ENCODE data around the gene ESYT1. TPM values are rescaled to one million over a fixed set of nuclear protein-coding genes. Genes with fewer than 3 reads are reported as not detected.

The ESYT1 gene, protein sequence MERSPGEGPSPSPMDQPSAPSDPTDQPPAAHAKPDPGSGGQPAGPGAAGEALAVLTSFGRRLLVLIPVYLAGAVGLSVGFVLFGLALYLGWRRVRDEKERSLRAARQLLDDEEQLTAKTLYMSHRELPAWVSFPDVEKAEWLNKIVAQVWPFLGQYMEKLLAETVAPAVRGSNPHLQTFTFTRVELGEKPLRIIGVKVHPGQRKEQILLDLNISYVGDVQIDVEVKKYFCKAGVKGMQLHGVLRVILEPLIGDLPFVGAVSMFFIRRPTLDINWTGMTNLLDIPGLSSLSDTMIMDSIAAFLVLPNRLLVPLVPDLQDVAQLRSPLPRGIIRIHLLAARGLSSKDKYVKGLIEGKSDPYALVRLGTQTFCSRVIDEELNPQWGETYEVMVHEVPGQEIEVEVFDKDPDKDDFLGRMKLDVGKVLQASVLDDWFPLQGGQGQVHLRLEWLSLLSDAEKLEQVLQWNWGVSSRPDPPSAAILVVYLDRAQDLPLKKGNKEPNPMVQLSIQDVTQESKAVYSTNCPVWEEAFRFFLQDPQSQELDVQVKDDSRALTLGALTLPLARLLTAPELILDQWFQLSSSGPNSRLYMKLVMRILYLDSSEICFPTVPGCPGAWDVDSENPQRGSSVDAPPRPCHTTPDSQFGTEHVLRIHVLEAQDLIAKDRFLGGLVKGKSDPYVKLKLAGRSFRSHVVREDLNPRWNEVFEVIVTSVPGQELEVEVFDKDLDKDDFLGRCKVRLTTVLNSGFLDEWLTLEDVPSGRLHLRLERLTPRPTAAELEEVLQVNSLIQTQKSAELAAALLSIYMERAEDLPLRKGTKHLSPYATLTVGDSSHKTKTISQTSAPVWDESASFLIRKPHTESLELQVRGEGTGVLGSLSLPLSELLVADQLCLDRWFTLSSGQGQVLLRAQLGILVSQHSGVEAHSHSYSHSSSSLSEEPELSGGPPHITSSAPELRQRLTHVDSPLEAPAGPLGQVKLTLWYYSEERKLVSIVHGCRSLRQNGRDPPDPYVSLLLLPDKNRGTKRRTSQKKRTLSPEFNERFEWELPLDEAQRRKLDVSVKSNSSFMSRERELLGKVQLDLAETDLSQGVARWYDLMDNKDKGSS
- polyA plus RNA-seq (ENCODE audit: insufficient read length in 3 of 3), result 10 to 100 TPM; 79.5 to 86.3 (median 81.9) TPM
- long read RNA-seq, donor 1, full-length matches to known transcripts, result 13 of 13 reads
- long read RNA-seq, donor 1, partial matches to known transcripts, result 0 of 13 reads
- long read RNA-seq, donor 1, other reads (novel, unspliced or antisense), result 0 of 13 reads
- long read RNA-seq, donor 2, full-length matches to known transcripts, result 18 of 49 reads
- long read RNA-seq, donor 2, partial matches to known transcripts, result 31 of 49 reads
- long read RNA-seq, donor 2, other reads (novel, unspliced or antisense), result 0 of 49 reads
- long read RNA-seq, donor 3, full-length matches to known transcripts, result 15 of 15 reads
- long read RNA-seq, donor 3, partial matches to known transcripts, result 0 of 15 reads
- long read RNA-seq, donor 3, other reads (novel, unspliced or antisense), result 0 of 15 reads
- long read RNA-seq, donor 4, full-length matches to known transcripts, result 19 of 47 reads
- long read RNA-seq, donor 4, partial matches to known transcripts, result 28 of 47 reads
- long read RNA-seq, donor 4, other reads (novel, unspliced or antisense), result 0 of 47 reads
- long read RNA-seq, donor 5, full-length matches to known transcripts, result 6 of 6 reads
- long read RNA-seq, donor 5, partial matches to known transcripts, result 0 of 6 reads
- long read RNA-seq, donor 5, other reads (novel, unspliced or antisense), result 0 of 6 reads
- long read RNA-seq, donor 6, full-length matches to known transcripts, result 11 of 11 reads
- long read RNA-seq, donor 6, partial matches to known transcripts, result 0 of 11 reads
- long read RNA-seq, donor 6, other reads (novel, unspliced or antisense), result 0 of 11 reads
- long read RNA-seq, donor 7, full-length matches to known transcripts, result 9 of 120 reads
- long read RNA-seq, donor 7, partial matches to known transcripts, result 111 of 120 reads
- long read RNA-seq, donor 7, other reads (novel, unspliced or antisense), result 0 of 120 reads
- long read RNA-seq, donor 8, full-length matches to known transcripts, result 9 of 9 reads
- long read RNA-seq, donor 8, partial matches to known transcripts, result 0 of 9 reads
- long read RNA-seq, donor 8, other reads (novel, unspliced or antisense), result 0 of 9 reads
- long read RNA-seq, donor 9, full-length matches to known transcripts, result 9 of 9 reads
- long read RNA-seq, donor 9, partial matches to known transcripts, result 0 of 9 reads
- long read RNA-seq, donor 9, other reads (novel, unspliced or antisense), result 0 of 9 reads
- long read RNA-seq, donor 10, full-length matches to known transcripts, result 20 of 20 reads
- long read RNA-seq, donor 10, partial matches to known transcripts, result 0 of 20 reads
- long read RNA-seq, donor 10, other reads (novel, unspliced or antisense), result 0 of 20 reads
- long read RNA-seq, donor 11, full-length matches to known transcripts, result 10 of 31 reads
- long read RNA-seq, donor 11, partial matches to known transcripts, result 21 of 31 reads
- long read RNA-seq, donor 11, other reads (novel, unspliced or antisense), result 0 of 31 reads
- long read RNA-seq, donor 12, full-length matches to known transcripts, result 21 of 50 reads
- long read RNA-seq, donor 12, partial matches to known transcripts, result 29 of 50 reads
- long read RNA-seq, donor 12, other reads (novel, unspliced or antisense), result 0 of 50 reads
- long read RNA-seq, donor 13, result 0 reads
- long read RNA-seq, donor 14, result 0 reads
- long read RNA-seq, donor 15, full-length matches to known transcripts, result 29 of 34 reads
- long read RNA-seq, donor 15, partial matches to known transcripts, result 5 of 34 reads
- long read RNA-seq, donor 15, other reads (novel, unspliced or antisense), result 0 of 34 reads
- long read RNA-seq, donor 16, full-length matches to known transcripts, result 15 of 53 reads
- long read RNA-seq, donor 16, partial matches to known transcripts, result 38 of 53 reads
- long read RNA-seq, donor 16, other reads (novel, unspliced or antisense), result 0 of 53 reads

GRCh38 chr12:56127888-56128669, at the start of gene ESYT1:
Gene ESYT1, plus strand, starts transcription at chr12:56128267. Its CDS starts 53 bp downstream, at chr12:56128320.
- peak; percentile 100 for DNase-seq

- no peak for DNase-seq
These were observed 49.6 kb upstream of the ESYT1 start for GRCh38 chr12:56078427-56078826.

GRCh38 chr12:56078931-56079722, 48.9 kb upstream of the ESYT1 start:
- peak; percentile 80 for DNase-seq

DNA sequence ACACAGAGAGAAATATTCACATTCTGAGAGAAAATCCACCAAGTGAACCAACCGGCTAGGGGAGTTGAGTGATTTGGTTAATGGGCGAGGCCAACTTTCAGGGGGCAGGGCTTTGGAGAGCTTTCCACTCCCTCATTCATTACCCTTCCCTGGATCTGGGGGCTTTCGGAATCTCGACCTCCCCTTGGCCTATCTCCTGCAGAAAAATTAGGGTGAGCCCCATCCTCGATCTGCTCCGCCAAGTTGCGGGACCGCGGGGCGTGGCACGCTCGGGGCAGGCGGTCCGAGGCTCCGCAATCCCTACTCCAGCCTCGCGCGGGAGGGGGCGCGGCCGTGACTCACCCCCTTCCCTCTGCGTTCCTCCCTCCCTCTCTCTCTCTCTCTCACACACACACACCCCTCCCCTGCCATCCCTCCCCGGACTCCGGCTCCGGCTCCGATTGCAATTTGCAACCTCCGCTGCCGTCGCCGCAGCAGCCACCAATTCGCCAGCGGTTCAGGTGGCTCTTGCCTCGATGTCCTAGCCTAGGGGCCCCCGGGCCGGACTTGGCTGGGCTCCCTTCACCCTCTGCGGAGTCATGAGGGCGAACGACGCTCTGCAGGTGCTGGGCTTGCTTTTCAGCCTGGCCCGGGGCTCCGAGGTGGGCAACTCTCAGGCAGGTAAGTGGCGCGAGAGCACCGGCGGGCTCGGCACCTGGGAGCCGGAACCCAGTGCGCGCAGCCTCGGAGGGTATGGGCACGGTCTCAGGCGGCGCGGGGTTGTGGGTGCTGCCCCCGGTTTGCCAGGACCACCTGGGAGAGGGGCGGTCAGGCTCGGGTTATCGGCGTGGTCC, 48.1 kb upstream of the ESYT1 start, which contains the start of gene ERBB3:
TSS of gene ERBB3 (plus strand) at position 443 of the 833 bp plus-strand sequence. CDS start at position 579, 136 bp downstream.
- DNase-seq, result peak; percentile 82

- no peak for DNase-seq
These were observed 47.4 kb upstream of the ESYT1 start for GRCh38 chr12:56080556-56081138.

GRCh38 chr12:56081393-56082347, 46.4 kb upstream of the ESYT1 start:
- DNase-seq, result no peak

DNA sequence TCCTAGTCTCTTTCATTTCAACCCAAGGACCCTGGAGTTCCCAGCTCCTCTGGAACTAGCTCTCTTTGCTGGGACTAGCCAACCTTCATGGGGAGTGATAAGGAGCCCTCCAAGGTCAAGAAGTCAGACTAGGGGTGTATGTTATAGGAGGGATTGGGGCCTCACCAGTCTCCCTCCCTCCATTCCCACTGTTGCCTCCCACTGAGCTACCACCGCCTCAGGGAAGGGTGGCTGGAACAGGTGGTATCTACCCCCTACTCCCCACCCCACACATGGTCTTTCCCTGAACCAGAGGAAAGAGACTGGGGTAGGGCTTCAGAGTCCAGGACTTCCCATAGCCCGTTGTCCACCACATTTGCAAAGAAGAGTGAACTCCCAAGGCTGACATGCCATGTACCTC, 45.7 kb upstream of the ESYT1 start:
- no peak for DNase-seq

DNA sequence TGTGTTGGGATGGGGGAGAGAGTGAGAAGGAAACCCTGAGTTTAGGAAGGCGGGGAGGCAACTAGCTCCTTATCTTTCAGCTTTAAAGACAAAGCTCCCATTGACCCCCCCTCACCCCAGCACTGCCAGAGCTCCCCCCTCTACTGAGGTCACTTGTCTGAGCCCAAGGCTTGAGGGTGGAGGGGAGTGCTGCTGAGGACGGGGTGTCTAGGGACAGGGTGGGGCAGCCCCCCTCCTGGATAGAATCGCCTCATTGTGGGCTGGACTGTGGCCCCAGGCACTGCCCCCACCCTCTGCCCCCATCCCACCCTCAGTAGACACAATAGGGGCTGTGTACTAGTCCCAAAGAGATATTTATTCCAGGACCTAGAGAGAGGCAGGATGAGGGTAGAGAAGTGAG, 45.1 kb upstream of the ESYT1 start:
- no peak for DNase-seq

DNA sequence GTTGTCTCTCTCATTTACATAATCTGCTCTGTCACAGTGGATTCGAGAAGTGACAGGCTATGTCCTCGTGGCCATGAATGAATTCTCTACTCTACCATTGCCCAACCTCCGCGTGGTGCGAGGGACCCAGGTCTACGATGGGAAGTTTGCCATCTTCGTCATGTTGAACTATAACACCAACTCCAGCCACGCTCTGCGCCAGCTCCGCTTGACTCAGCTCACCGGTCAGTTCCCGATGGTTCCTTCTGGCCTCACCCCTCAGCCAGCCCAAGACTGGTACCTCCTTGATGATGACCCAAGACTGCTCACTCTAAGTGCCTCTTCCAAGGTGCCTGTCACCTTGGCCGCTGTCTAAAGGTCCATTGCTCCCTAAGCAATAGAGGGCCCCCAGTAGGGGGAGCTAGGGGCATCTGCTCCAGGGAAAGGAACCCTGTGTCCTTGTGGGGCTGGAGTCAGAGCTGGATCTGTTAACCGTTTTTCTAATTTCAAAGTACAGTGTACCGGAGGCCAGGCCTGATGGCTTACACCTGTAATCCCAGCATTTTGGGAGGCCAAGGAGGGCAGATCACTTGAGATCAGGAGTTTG, 43.0 kb upstream of the ESYT1 start:
- no peak for DNase-seq

DNA sequence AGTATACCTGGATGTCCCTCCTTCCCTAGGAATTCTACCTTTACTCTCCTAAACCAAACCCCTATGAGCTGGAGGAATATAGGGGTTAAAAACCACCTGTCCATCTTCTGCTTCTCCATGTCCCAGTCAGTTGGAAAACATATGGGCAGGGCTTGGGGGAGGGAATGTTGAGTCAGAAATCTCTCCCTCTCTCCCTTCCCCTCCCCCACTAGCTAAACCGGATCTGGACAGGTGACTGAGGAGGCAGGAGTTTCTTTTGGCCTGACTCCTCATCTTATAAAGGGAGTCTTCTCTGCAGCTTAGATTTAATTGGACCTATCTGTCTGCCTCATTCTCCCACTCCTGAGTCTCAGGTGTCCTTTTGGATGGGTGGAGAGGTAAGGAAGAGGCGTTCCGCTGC, 42.0 kb upstream of the ESYT1 start:
- no peak for DNase-seq

GRCh38 chr12:56086608-56087007, 41.5 kb upstream of the ESYT1 start:
- DNase-seq, result no peak

GRCh38 chr12:56087220-56087619, 40.8 kb upstream of the ESYT1 start:
- no peak for DNase-seq

GRCh38 chr12:56097738-56098137, 30.3 kb upstream of the ESYT1 start:
- DNase-seq, result no peak
